SK-N-SH (cell line): ENCODE results near the gene CCR6.

Experiments
- CTCF ChIP-seq: fragments of 200-600 bp; sonication (generic); IDR thresholded peaks from 2 replicates; pipeline ENCODE4 v1.6.1; 2017; ENCODE audit warnings: antibody characterized with exemption, mild to moderate bottlenecking, moderate library complexity
- EZH2phosphoT487 ChIP-seq: fragments of 200-600 bp; sonication (generic); IDR thresholded peaks from 2 replicates; pipeline ENCODE4 v1.6.1; 2017; ENCODE audit warnings: low read depth, mixed run types, mild to moderate bottlenecking, antibody characterized with exemption, moderate library complexity, borderline replicate concordance
- GABPA ChIP-seq: IDR thresholded peaks from 2 replicates; pipeline ENCODE4 v1.4.0; 2012; ENCODE audit warnings: low read depth, mild to moderate bottlenecking
- MXI1 ChIP-seq: IDR thresholded peaks from 2 replicates; pipeline ENCODE4 v1.6.1; 2012; ENCODE audit warnings: mild to moderate bottlenecking, low read depth, low read length, improper control_type of control experiment
- POLR2AphosphoS5 ChIP-seq: IDR thresholded peaks from 2 replicates; pipeline ENCODE4 v1.6.1; 2012; ENCODE audit warnings: low read depth, low read length
- RFX5 ChIP-seq: IDR thresholded peaks from 2 replicates; pipeline ENCODE4 v1.6.1; 2012; ENCODE audit warnings: mild to moderate bottlenecking, improper control_type of control experiment, low read length
- TEAD4 ChIP-seq: IDR thresholded peaks from 2 replicates; pipeline ENCODE4 v1.4.0; 2012; ENCODE audit warnings: mild to moderate bottlenecking, borderline replicate concordance; ENCODE audit not compliant: insufficient read depth
- USF1 ChIP-seq: IDR thresholded peaks from 2 replicates; pipeline ENCODE4 v1.4.0; 2012; ENCODE audit warnings: low read depth, borderline replicate concordance

- TF ChIP-seq CTCF (no peak), MXI1 (no peak), EZH2phosphoT487 (no peak), TEAD4 (no peak), POLR2AphosphoS5 (no peak), RFX5 (no peak), USF1 (no peak), GABPA (no peak)
Observed at GRCh38 chr6:167118006-167118405, 4.9 kb upstream of the CCR6 start.
